Measurements from ENCODE around the gene DMTF1. TPM values are rescaled to one million over a fixed set of nuclear protein-coding genes. Genes with fewer than 3 reads are reported as not detected.
"Not testable (repeated sequence)": the region's sequence is repeated elsewhere in the genome, so short reads cannot be mapped to it uniquely, and the experiment has no call there.

DMTF1 gene
- total RNA-seq, 1 experiment from 2014 or later, result 47.0 TPM

GRCh38 chr7:87193912-87194311, 41.7 kb downstream of the DMTF1 start:
- DNase-seq (ENCODE audit: low spot score), result no peak

GRCh38 chr7:87199241-87199640, 47.0 kb downstream of the DMTF1 start:
- no peak for DNase-seq (ENCODE audit: low spot score)

- DNase-seq (ENCODE audit: low spot score), result no peak
These were observed 47.6 kb downstream of the DMTF1 start for GRCh38 chr7:87199700-87200450.

GRCh38 chr7:87202208-87202607, 50.0 kb downstream of the DMTF1 start:
- no peak for DNase-seq (ENCODE audit: low spot score)

GRCh38 chr7:87202705-87203104, 50.5 kb downstream of the DMTF1 start:
- DNase-seq (ENCODE audit: low spot score), result no peak

- not testable (repeated sequence) for DNase-seq (ENCODE audit: low spot score)
These were observed 51.7 kb downstream of the DMTF1 start for GRCh38 chr7:87203929-87204328.

GRCh38 chr7:87204933-87205332, 52.7 kb downstream of the DMTF1 start:
- no peak for DNase-seq (ENCODE audit: low spot score)

GRCh38 chr7:87205701-87206100, 53.4 kb downstream of the DMTF1 start:
- DNase-seq (ENCODE audit: low spot score), result not testable (repeated sequence)

- DNase-seq (ENCODE audit: low spot score), result peak; percentile 59
These were observed 54.1 kb downstream of the DMTF1 start for GRCh38 chr7:87206361-87206760.

- no peak for DNase-seq (ENCODE audit: low spot score)
These were observed 57.2 kb downstream of the DMTF1 start for GRCh38 chr7:87209295-87209924.

GRCh38 chr7:87210506-87210905, 58.3 kb downstream of the DMTF1 start:
- DNase-seq (ENCODE audit: low spot score), result no peak

GRCh38 chr7:87212498-87212897, 60.2 kb downstream of the DMTF1 start:
- no peak for DNase-seq (ENCODE audit: low spot score)

GRCh38 chr7:87213252-87213651, 61.0 kb downstream of the DMTF1 start:
- DNase-seq (ENCODE audit: low spot score), result no peak

GRCh38 chr7:87213811-87214210, 61.6 kb downstream of the DMTF1 start:
- DNase-seq (ENCODE audit: low spot score), result no peak

GRCh38 chr7:87215046-87215445, 62.8 kb downstream of the DMTF1 start:
- no peak for DNase-seq (ENCODE audit: low spot score)

GRCh38 chr7:87216701-87217508, 64.7 kb downstream of the DMTF1 start:
- DNase-seq (ENCODE audit: low spot score), result no peak

GRCh38 chr7:87217983-87218653, 65.9 kb downstream of the DMTF1 start:
- DNase-seq (ENCODE audit: low spot score), result no peak

- no peak for DNase-seq (ENCODE audit: low spot score)
These were observed 66.7 kb downstream of the DMTF1 start for GRCh38 chr7:87218796-87219544.

GRCh38 chr7:87219545-87220025, 67.3 kb downstream of the DMTF1 start, which contains the start of gene TMEM243:
Gene TMEM243, minus strand, starts transcription at chr7:87219732. Its CDS starts 229 bp downstream, at chr7:87219503.
- peak; percentile 42 for DNase-seq (ENCODE audit: low spot score)

GRCh38 chr7:87220026-87220733, 67.9 kb downstream of the DMTF1 start:
- peak; percentile 59 for DNase-seq (ENCODE audit: low spot score)
